PC-3 (cell line): Measurements from ENCODE around the gene SPTLC3.

ENCODE experiments used
- CTCF ChIP-seq: fragments of 300-600 bp; sonication (generic); conservative IDR thresholded peaks from 2 replicates; pipeline ENCODE4 v1.5.1; 2017; ENCODE audit warnings: antibody characterized with exemption, low read depth, mild to moderate bottlenecking, low read length
- EZH2 ChIP-seq: fragments of 300-600 bp; sonication (generic); IDR thresholded peaks from one replicate; pipeline ENCODE4 v1.6.1; 2017; ENCODE audit warnings: antibody characterized with exemption, mild to moderate bottlenecking, low read length; ENCODE audit not compliant: unreplicated experiment
- EZH2phosphoT487 ChIP-seq: fragments of 300-600 bp; sonication (generic); IDR thresholded peaks from 2 replicates; pipeline ENCODE4 v1.6.1; 2018; ENCODE audit warnings: mild to moderate bottlenecking, antibody characterized with exemption, low read length, borderline replicate concordance

- no peak for TF ChIP-seq EZH2
- no peak for TF ChIP-seq EZH2phosphoT487
- no peak for TF ChIP-seq CTCF
Observed at GRCh38 chr20:13094976-13095375, 86.2 kb downstream of the SPTLC3 start.
